Gastroesophageal sphincter (tissue), 4 donors: Measurements from ENCODE around the gene ATRAID. TPM values are rescaled to one million over a fixed set of nuclear protein-coding genes. Genes with fewer than 3 reads are reported as not detected.
"Not testable (repeated sequence)": the region's sequence is repeated elsewhere in the genome, so short reads cannot be mapped to it uniquely, and the experiment has no call there.

ENCODE experiments used
- ATAC-seq: fragments of 150-250 bp; one replicate; pipeline ENCODE4 v1.9.1; 2016; ENCODE audit warnings: mild to moderate bottlenecking, moderate library complexity
- H3K27ac ChIP-seq, 4 donors: fragments of 200-600 bp; sonication (generic) in 3 of 4; 1 replicate in 3 of 4; 2 replicates in 1 of 4; pipeline ENCODE4 v1.5.1; 2016 to 2019
- H3K27me3 ChIP-seq: fragments of 200-600 bp; sonication (generic); one replicate; pipeline ENCODE4 v1.5.1; 2019
- H3K36me3 ChIP-seq, 2 donors: fragments of 200-600 bp; sonication (generic); one replicate each; pipeline ENCODE4 v1.5.1; 2019; ENCODE audit warnings: control low read depth in 1 of 2
- H3K4me1 ChIP-seq, 3 donors: fragments of 200-600 bp; sonication (generic); 1 replicate in 2 of 3; 2 replicates in 1 of 3; pipeline ENCODE4 v1.5.1; 2016 to 2019; ENCODE audit warnings: control low read depth in 2 of 3
- H3K4me3 ChIP-seq, 2 donors: fragments of 200-600 bp; sonication (generic); one replicate each; pipeline ENCODE4 v1.5.1; 2019; ENCODE audit warnings: mild to moderate bottlenecking in 1 of 2, moderate library complexity in 1 of 2
- H3K9me3 ChIP-seq, 3 donors: fragments of 200-600 bp; sonication (generic); one replicate each; pipeline ENCODE4 v1.5.1; 2017 to 2019; ENCODE audit warnings: control low read depth in 2 of 3
- EP300 ChIP-seq: sonication (generic); formaldehyde crosslinking; IDR thresholded peaks from one replicate; pipeline ENCODE4 v1.6.1; 2017; ENCODE audit warnings: antibody characterized with exemption, mild to moderate bottlenecking
- POLR2A ChIP-seq, 2 donors: fragments of 450-650 bp; IDR thresholded peaks; one replicate each; pipeline ENCODE4 v1.6.1; 2017; ENCODE audit warnings: antibody characterized with exemption in 2 of 2, mild to moderate bottlenecking in 2 of 2, moderate library complexity in 1 of 2
- POLR2AphosphoS5 ChIP-seq: sonication (generic); formaldehyde crosslinking; IDR thresholded peaks from one replicate; pipeline ENCODE4 v1.6.1; 2017; ENCODE audit warnings: antibody characterized with exemption
- WGBS, 2 donors: methylation state at CpG; one replicate each; pipeline ENCODE4 v1.1.5; 2018; ENCODE audit warnings: low coverage in 1 of 2; 5-methylcytosine and 5-hydroxymethylcytosine counted together
- total RNA-seq, 4 donors: library from RNA; depleted of rRNA; stranded (reverse); fragments of >200 nt; gene quantifications; one replicate each; pipeline ENCODE4 v1.1.0, GENCODE V29; 2016
- TF ChIP-seq, protein P1 (sequence below), 4 experiments: fragments of 200-600 bp in 2 of 4; fragments of 450-650 bp in 2 of 4; sonication (generic) in 1 of 4; IDR thresholded peaks; one replicate each; pipeline ENCODE4 v1.5.1; 2017 to 2019; ENCODE audit warnings: antibody characterized with exemption in 4 of 4, mild to moderate bottlenecking in 2 of 4, moderate library complexity in 2 of 4

The ATRAID gene
- total RNA-seq, 4 donors from 2014 or later: 124 to 147 (median 129) TPM

DNA sequence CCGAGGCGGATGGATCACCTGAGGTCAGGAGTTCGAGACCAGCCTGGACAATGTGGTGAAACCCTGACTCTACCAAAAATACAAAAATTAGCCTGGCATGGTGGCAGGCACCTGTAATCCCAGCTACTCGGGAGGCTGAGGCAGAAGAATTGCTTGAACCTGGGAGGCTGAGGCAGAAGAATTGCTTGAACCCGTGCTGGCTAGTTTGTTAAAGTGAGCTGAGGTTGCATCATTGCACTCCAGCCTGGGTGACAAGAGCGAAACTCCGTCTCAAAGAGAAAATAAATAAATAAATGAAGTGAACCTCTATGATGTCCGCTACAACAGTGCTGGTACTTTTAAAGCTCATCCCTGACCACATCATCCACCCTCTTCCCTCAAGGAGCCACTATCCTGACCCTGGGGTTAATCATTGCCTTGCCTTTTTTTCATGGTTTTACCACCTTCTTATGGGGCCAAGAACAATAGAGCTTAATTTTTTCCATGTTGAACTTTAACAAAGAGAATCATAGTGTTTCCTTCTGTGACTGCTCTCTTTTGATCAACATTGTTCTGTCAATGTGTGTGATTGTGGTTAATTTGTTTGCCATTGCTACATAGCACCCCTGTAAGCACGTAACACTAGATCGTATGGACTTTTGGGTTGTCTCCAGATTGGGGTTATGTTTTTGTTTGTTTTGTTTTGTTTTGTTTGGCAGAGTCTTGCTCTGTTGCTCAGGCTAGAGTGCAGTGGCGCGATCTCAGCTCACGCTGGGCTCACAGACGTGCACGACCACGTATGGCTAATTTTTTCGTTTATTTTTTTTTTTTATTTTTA, 17.1 kb upstream of the ATRAID start:
- no peak overlapping the region for H3K27ac ChIP-seq

DNA sequence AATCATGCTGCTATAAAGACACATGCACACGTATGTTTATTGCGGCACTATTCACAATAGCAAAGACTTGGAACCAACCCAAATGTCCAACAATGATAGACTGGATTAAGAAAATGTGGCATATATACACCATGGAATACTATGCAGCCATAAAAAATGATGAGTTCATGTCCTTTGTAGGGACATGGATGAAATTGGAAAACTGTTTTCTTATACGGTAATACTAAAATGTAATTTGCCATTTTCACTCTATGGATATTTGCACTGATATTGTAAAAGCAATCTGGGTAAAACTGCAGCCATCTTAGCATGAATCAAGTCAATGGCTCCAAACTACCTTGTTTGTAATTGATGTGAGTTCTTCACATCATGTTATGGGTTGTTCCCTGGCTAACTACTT, 16.0 kb upstream of the ATRAID start:
- not testable (repeated sequence) for H3K4me1 ChIP-seq, H3K27ac ChIP-seq, H3K4me3 ChIP-seq, ATAC-seq, H3K9me3 ChIP-seq
- H3K27me3 ChIP-seq: peaks cover 14% of the 10 kb centered on the region
- 87 to 100% methylated on average over 1 of the region's 3 CpGs for WGBS, 2 donors
- peaks cover 0 to 17% of the 10 kb centered on the region in 2 donors for H3K36me3 ChIP-seq

More for the DNA sequence above, 17.1 kb upstream of the ATRAID start:
- H3K9me3 ChIP-seq: no peaks in the 10 kb centered on the region
- no peak for ATAC-seq
- H3K4me3 ChIP-seq: no peak overlapping the region
- no peaks in the 10 kb centered on the region for H3K4me1 ChIP-seq
- peaks cover 0 to 6% of the 10 kb centered on the region in 2 donors for H3K36me3 ChIP-seq
- H3K27me3 ChIP-seq: peaks cover 15% of the 10 kb centered on the region
- WGBS, 2 donors: 78 to 80% methylated on average over 5 to 17 of the region's 17 CpGs
- TF ChIP-seq POLR2AphosphoS5 (no peak), EP300 (no peak), POLR2A (IDR thresholded peaks at IDR 0.05) (no peak)
- TF ChIP-seq, protein P1, sequence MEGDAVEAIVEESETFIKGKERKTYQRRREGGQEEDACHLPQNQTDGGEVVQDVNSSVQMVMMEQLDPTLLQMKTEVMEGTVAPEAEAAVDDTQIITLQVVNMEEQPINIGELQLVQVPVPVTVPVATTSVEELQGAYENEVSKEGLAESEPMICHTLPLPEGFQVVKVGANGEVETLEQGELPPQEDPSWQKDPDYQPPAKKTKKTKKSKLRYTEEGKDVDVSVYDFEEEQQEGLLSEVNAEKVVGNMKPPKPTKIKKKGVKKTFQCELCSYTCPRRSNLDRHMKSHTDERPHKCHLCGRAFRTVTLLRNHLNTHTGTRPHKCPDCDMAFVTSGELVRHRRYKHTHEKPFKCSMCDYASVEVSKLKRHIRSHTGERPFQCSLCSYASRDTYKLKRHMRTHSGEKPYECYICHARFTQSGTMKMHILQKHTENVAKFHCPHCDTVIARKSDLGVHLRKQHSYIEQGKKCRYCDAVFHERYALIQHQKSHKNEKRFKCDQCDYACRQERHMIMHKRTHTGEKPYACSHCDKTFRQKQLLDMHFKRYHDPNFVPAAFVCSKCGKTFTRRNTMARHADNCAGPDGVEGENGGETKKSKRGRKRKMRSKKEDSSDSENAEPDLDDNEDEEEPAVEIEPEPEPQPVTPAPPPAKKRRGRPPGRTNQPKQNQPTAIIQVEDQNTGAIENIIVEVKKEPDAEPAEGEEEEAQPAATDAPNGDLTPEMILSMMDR (IDR thresholded peaks at IDR 0.05): no peak

DNA sequence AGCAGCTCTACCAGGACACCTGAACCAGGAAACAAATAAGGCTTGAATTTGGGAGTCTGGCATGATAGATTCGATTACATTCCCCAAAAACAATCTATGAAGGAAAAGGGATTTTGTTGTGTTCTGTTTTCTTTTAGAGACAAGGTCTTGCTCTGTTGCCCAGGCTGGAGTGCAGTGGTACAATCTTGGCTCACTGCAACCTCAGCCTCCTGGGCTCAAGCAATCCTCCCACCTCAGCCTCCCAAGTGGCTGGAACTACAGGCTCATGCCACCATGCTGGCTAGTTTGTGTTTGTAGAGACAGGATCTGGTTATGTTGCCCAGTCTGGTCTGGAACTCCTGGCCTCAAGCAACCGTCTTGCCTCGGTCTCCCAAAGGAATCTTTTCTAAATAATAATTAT, 13.8 kb upstream of the ATRAID start:
- not testable (repeated sequence) for H3K4me3 ChIP-seq, ATAC-seq, H3K27me3 ChIP-seq, H3K9me3 ChIP-seq, H3K27ac ChIP-seq, H3K4me1 ChIP-seq
- 89 to 98% methylated on average over 1 to 3 of the region's 3 CpGs for WGBS, 2 donors
- peaks cover 0 to 40% of the 10 kb centered on the region in 2 donors for H3K36me3 ChIP-seq

DNA sequence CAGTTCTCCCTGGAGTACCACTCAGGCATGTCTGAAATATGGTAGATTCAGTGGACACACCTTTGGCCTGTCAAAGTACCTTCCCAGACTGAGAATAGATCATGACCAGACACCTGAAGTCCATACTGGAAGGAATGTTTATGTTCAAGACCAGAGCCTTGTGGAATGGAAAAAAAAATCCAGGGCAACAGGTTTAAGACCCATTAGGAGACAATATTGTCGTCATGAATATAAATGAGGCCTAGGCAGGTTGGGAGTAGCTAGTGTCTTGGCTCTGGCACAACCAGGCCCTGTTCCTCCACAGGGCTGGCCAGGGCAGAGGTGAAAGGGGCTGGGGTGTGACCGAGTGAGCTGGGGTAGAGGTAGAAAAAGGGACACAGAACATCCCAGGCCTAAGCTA, 13.2 kb upstream of the ATRAID start:
- 57 to 92% methylated on average over 2 of the region's 2 CpGs for WGBS, 2 donors
- TF ChIP-seq EP300 (no peak), POLR2A (IDR thresholded peaks at IDR 0.05) (no peak), POLR2AphosphoS5 (no peak)
- TF ChIP-seq, protein P1 (IDR thresholded peaks at IDR 0.05): no peak
- Histone ChIP-seq H3K27ac (no peak overlapping the region), H3K36me3 (peaks cover 0 to 45% of the 10 kb centered on the region in 2 donors), H3K9me3 (no peaks in the 10 kb centered on the region), H3K4me1 (no peaks in the 10 kb centered on the region), H3K4me3 (no peak overlapping the region), H3K27me3 (no peaks in the 10 kb centered on the region)
- no peak for ATAC-seq

DNA sequence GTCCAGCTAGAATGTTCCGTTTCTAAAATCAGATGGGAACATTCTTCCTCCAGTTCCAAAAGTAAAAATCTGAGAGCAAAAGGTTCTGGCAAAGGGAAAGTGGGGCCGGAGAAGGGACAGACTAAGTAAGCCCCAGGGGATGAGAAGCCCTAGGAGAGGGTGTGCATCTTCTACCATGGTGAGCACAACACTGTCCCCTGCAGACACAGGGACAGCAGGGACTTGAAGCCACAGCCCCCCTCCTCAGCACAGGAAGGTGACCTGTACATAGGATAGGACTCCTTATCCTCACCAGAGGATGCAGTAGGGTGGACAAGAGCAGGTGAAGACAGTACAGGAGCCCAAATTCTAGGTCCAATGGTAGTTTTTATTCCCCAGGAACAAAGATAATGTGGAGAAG, 12.6 kb upstream of the ATRAID start:
- WGBS, 2 donors: 63% methylated on average over 2 of the region's 2 CpGs; no CpG with 5 or more reads in 1 of the 2 donors
- TF ChIP-seq, protein P1 (IDR thresholded peaks at IDR 0.05): no peak
- TF ChIP-seq POLR2A (IDR thresholded peaks at IDR 0.05) (no peak), EP300 (no peak), POLR2AphosphoS5 (no peak)
- Histone ChIP-seq H3K4me3 (no peak overlapping the region), H3K36me3 (peaks cover 0 to 51% of the 10 kb centered on the region in 2 donors), H3K27ac (no peak overlapping the region), H3K27me3 (no peaks in the 10 kb centered on the region), H3K4me1 (no peaks in the 10 kb centered on the region), H3K9me3 (no peaks in the 10 kb centered on the region)
- ATAC-seq: no peak

DNA sequence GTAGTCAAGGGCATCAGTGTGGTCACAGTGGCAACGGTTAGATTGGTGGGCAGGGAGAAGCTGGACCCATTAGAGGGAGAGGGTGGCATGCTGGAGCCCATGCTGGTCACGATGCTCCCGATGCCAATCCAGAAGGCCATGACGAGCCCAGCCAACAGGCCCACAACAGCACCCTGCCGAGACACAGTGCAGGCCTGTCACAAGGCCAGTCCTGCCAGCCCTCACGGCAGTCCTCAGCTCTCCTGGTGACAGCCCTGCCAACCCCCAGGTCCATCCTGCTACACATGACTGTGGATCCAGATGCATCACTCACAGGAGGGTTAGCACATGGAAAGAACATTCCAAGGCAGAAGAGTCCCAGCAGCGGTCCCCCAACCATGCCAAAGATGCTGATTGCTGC, 10.2 kb upstream of the ATRAID start:
- Histone ChIP-seq H3K4me1 (no peaks in the 10 kb centered on the region), H3K27me3 (no peaks in the 10 kb centered on the region), H3K4me3 (no peak overlapping the region), H3K27ac (no peak overlapping the region), H3K36me3 (peaks cover 0 to 76% of the 10 kb centered on the region in 2 donors), H3K9me3 (no peaks in the 10 kb centered on the region)
- no peak for ATAC-seq
- WGBS, 2 donors: 100% methylated on average over 4 of the region's 7 CpGs; no CpG with 5 or more reads in 1 of the 2 donors
- TF ChIP-seq POLR2AphosphoS5 (no peak), POLR2A (IDR thresholded peaks at IDR 0.05) (no peak), EP300 (no peak)
- TF ChIP-seq, protein P1 (IDR thresholded peaks at IDR 0.05): no peak
